K562 (cell line): ENCODE results near the gene SPEG. TPM values are rescaled to one million over a fixed set of nuclear protein-coding genes. Genes with fewer than 3 reads are reported as not detected.

Source experiments
- ATAC-seq: fragments of 200-7000 bp; cut with Tn5 transposase; 3 replicates; pipeline ENCODE4 v1.9.1; 2020; ENCODE audit warnings: moderate library complexity
- BruUV-seq: library from RNA; stranded (reverse); fragments of 400-500 nt; replicated peaks from 2 replicates; lab custom pipeline; 2021; lab: Mats Ljungman, UMichigan
- CTCF ChIA-PET: fragments of 300-600 bp; formaldehyde crosslinking; extraction: SDS; loops from one replicate; lab custom pipeline; 2021; ENCODE audit warnings: low intra/inter-chr PET ratio; lab: Yijun Ruan, JAX
- POLR2A ChIA-PET: fragments of 300-600, 350-650 bp; sonication (Branson Sonifier 250); formaldehyde crosslinking; extraction: SDS; loops from one replicate; lab custom pipeline; 2021; ENCODE audit warnings: antibody characterized with exemption, inconsistent platforms; lab: Yijun Ruan, JAX
- DNase-seq, 4 experiments: peaks; one replicate each; pipeline versions ENCODE4 v3.0.0 to v3.0.0-alpha.2; 2011 to 2018; ENCODE audit warnings: low spot score in 3 of 4, mixed read lengths in 3 of 4; ENCODE audit errors: extremely low read depth in 1 of 4
- FAIRE-seq: peaks from 2 replicates; lab custom pipeline; 2011; peaks lifted over from hg19 to GRCh38; lab: Jason Lieb, UNC
- H2AFZ ChIP-seq: 2 replicates; pipeline ENCODE4 v1.6.0; 2011; ENCODE audit warnings: low read depth, low read length, control low read depth, inconsistent platforms
- H3K27ac ChIP-seq: fragments of 200-600 bp; 3 replicates; pipeline ENCODE4 v1.8.0; 2011; ENCODE audit warnings: low read depth, mild to moderate bottlenecking, control low read depth, inconsistent platforms, low read length, moderate library complexity, mixed read lengths; ENCODE audit errors: extremely low read depth
- H3K27me3 ChIP-seq, 2 experiments: fragments of 300-600 bp in 1 of 2; 2 replicates in 1 of 2; 3 replicates in 1 of 2; pipeline versions ENCODE4 v1.6.0 to v1.8.0; 2011; ENCODE audit warnings: inconsistent platforms in 2 of 2, low read length in 2 of 2, mild to moderate bottlenecking in 1 of 2, mixed read lengths in 1 of 2, moderate library complexity in 1 of 2; ENCODE audit not compliant: control insufficient read depth in 2 of 2, insufficient read depth in 2 of 2
- H3K36me3 ChIP-seq: fragments of 300-600 bp; 3 replicates; pipeline ENCODE4 v1.8.0; 2011; ENCODE audit warnings: mild to moderate bottlenecking, low read length, inconsistent platforms; ENCODE audit not compliant: control insufficient read depth, insufficient read depth
- H3K4me1 ChIP-seq, 2 experiments: fragments of 200-600 bp in 1 of 2; replicated peaks in 1 of 2; 2 replicates in 1 of 2; 3 replicates in 1 of 2; pipeline versions ENCODE4 v1.5.1 to v1.8.0; 2011; ENCODE audit warnings: inconsistent platforms in 2 of 2, low read length in 2 of 2, mild to moderate bottlenecking in 1 of 2, mixed read lengths in 1 of 2, moderate library complexity in 1 of 2; ENCODE audit not compliant: control insufficient read depth in 2 of 2, insufficient read depth in 2 of 2
- H3K4me2 ChIP-seq: 2 replicates; pipeline ENCODE4 v1.6.1; 2011; ENCODE audit warnings: low read length, control low read depth, inconsistent platforms, mixed read lengths; ENCODE audit not compliant: insufficient read depth
- H3K4me3 ChIP-seq: fragments of 200-600 bp; sonication (generic), shearing (Covaris generic); 2 replicates; pipeline ENCODE4 v1.5.1; 2016; ENCODE audit warnings: control low read depth, inconsistent platforms
- H3K79me2 ChIP-seq: fragments of 200-600 bp; 3 replicates; pipeline ENCODE4 v1.8.0; 2011; ENCODE audit warnings: low read length, inconsistent platforms; ENCODE audit not compliant: control insufficient read depth, insufficient read depth
- H3K9ac ChIP-seq, 2 experiments: 2 replicates each; pipeline versions ENCODE4 v1.6.0 to v1.6.1; 2011; ENCODE audit warnings: low read depth in 2 of 2, low read length in 2 of 2, control low read depth in 1 of 2, inconsistent platforms in 1 of 2, mild to moderate bottlenecking in 1 of 2, mixed read lengths in 1 of 2; ENCODE audit not compliant: insufficient read depth in 1 of 2
- H3K9me1 ChIP-seq: one replicate; pipeline ENCODE4 v1.6.0; 2011; ENCODE audit warnings: inconsistent platforms, mild to moderate bottlenecking, low read length, moderate library complexity; ENCODE audit not compliant: control insufficient read depth, insufficient read depth
- H3K9me3 ChIP-seq: replicated peaks from 2 replicates; pipeline ENCODE4 v1.5.1; 2011; ENCODE audit warnings: low read depth, low read length, inconsistent platforms; ENCODE audit not compliant: control insufficient read depth, insufficient read depth
- H4K20me1 ChIP-seq: replicated peaks from 2 replicates; pipeline ENCODE4 v1.6.1; 2011; ENCODE audit warnings: low read length, inconsistent platforms, mixed read lengths; ENCODE audit not compliant: control insufficient read depth, insufficient read depth
- HDAC1 ChIP-seq, 2 experiments: fragments of 450-650 bp; IDR thresholded peaks; 2 replicates each; pipeline ENCODE4 v1.6.1; 2016 to 2017; ENCODE audit warnings: inconsistent platforms in 1 of 2, mild to moderate bottlenecking in 1 of 2, moderate library complexity in 1 of 2
- RB1 ChIP-seq: fragments of 450-650 bp; IDR thresholded peaks from 2 replicates; pipeline ENCODE4 v1.6.1; 2017; ENCODE audit warnings: low read depth, mild to moderate bottlenecking
- SMARCA4 ChIP-seq: fragments of 450-650 bp; IDR thresholded peaks from 2 replicates; pipeline ENCODE4 v1.6.1; 2016
- SRF ChIP-seq, 2 experiments: fragments of 250-450, 450-650 bp in 1 of 2; sonication (Bioruptor Pico) in 1 of 2; sonication (generic) in 1 of 2; formaldehyde crosslinking; IDR thresholded peaks; 2 replicates each; pipeline versions ENCODE4 v1.5.0 to v1.5.1; 2020 to 2022; ENCODE audit warnings: mild to moderate bottlenecking in 1 of 2, missing genetic modification reagents in 1 of 2
- TBP ChIP-seq: optimal IDR thresholded peaks from 2 replicates; pipeline ENCODE3; 2011; ENCODE audit warnings: low read depth, low read length, improper control_type of control experiment
- ZNF699 ChIP-seq: fragments of 250-450 bp; sonication (Bioruptor Pico); IDR thresholded peaks from 2 replicates; pipeline ENCODE4 v1.8.0; 2021; ENCODE audit warnings: mild to moderate bottlenecking, moderate library complexity; ENCODE audit not compliant: insufficient replicate concordance
- WGBS: fragments of 100-300 bp; shearing (Covaris generic); methylation state at CpG from one replicate; pipeline ENCODE4 v1.1.6; 2016; ENCODE audit warnings: low coverage, mixed read lengths; ENCODE audit not compliant: insufficient coverage; ENCODE audit errors: missing lambda C conversion rate; 5-methylcytosine and 5-hydroxymethylcytosine counted together
- in situ Hi-C: fragments of 300-500 bp; cut with MboI; formaldehyde crosslinking; loops from 4 replicates; pipeline ENCODE4 v1.15.0; 2018; ENCODE audit warnings: inconsistent platforms, mixed read lengths
- intact Hi-C: fragments of 100-400 bp; cut with micrococcal nuclease; formaldehyde crosslinking; loops from 2 replicates; pipeline ENCODE4 v1.14.2; 2022
- polyA plus RNA-seq, 8 experiments: library from polyadenylated mRNA; depleted of rRNA in 4 of 8; stranded (reverse) in 5 of 8; unstranded in 3 of 8; fragments of >200 nt; fragmentation: Nextera tagmentation in 2 of 8; fragmentation: Illumina TruSeq in 1 of 8; extraction: Ambion mirVana in 2 of 8; extraction: Trizol in 1 of 8; gene quantifications; 2 replicates each; pipeline versions ENCODE4 v1.2.1 to v1.2.3, GENCODE V29; 2011 to 2014; ENCODE audit warnings: inconsistent platforms in 1 of 8, missing spikeins in 1 of 8
- total RNA-seq, 7 experiments: library from RNA; depleted of rRNA in 6 of 7; stranded (reverse); fragments of >200 nt in 6 of 7; fragmentation: Illumina TruSeq in 2 of 7; extraction: Trizol in 2 of 7; gene quantifications; 2 replicates each; pipeline versions ENCODE4 v1.2.1 to v1.2.3, GENCODE V29; 2011 to 2021; ENCODE audit warnings: low replicate concordance in 1 of 7
- TF ChIP-seq, protein P1 (sequence below): conservative IDR thresholded peaks from 2 replicates; pipeline ENCODE4 v1.6.1; 2011; ENCODE audit warnings: low read depth, mild to moderate bottlenecking, low read length; ENCODE audit not compliant: control insufficient read depth
- TF ChIP-seq, protein P2 (sequence below): fragments of 250-450 bp; sonication (Bioruptor Pico); IDR thresholded peaks from 2 replicates; pipeline ENCODE4 v1.4.0; 2020
- TF ChIP-seq, protein P3 (sequence below), 2 experiments: fragments of 450-650 bp; formaldehyde crosslinking in 1 of 2; IDR thresholded peaks; 2 replicates each; pipeline versions ENCODE4 v1.4.0 to v1.6.1; 2014 to 2020; ENCODE audit warnings: mild to moderate bottlenecking in 2 of 2, borderline replicate concordance in 1 of 2, low read depth in 1 of 2

The SPEG gene
- total and polyA plus RNA-seq, 9 of the 15 experiments (the other 6 are each of a cell fraction or from before 2014, with no cell fraction given) = 0.49 to 8.7 (median 3.0) TPM

DNA sequence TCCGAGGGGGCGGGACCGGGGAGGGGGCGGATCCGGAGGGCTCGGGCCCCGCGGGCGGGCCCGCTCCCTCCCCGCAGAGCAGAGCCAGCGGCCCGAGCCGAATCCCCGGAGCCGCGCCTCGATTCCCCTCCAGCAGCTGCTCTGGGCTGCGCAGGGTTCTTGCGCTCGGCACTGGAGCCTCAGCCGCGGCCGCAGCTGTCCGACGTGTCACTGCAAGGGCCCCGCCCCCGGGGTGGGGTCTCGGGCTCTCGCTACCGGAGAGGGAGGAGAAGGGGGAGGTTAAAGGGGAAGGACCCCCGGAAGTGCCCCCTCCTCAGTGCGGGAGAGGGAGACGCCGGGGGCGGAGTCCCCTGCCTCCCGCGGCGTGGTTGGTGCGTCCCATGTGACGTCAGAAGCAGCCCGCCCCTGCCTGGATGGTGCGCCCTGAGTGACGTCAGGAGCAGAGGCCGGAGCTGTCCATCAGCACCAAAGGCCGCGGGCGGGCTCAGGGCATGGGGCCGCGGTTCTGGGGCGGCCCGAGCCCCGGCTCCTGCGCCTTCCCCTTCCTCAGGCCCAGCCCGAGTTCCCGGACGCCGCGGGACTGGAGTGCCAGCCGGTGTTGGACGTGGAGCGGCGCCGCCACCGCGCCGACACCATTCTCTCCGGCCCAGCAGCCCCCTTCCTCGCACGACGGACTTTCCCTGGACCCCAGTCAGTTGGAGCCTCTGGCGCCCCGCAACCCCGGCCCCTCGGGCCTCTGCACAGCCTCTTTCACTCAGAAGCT, 109.1 kb downstream of the SPEG start, which contains the start of the genes CHPF and TMEM198:
TSS of gene CHPF (minus strand) at position 214 of the 763 bp plus-strand sequence. CDS start 271 bp downstream, outside the sequence.
TSS of gene TMEM198 (plus strand) at position 433 of the 763 bp plus-strand sequence. CDS start 700 bp downstream, outside the sequence.
- peak within 1 kb of the TSS; percentile 55; the same call in 1 of the 2 replicates for H2AFZ ChIP-seq
- intact Hi-C loops (loop anchor here (2.0 to 5.0 kb wide), 3 partner anchors 27 to 183 kb away; partner anchors contain the start of genes OBSL1 and SLC4A3), in situ Hi-C loops (loop anchor here (5.0 to 10.0 kb wide), 2 partner anchors 99 to 151 kb away; no protein-coding TSS in a partner anchor)
- peaks cover 17% of the 10 kb centered on the region for H3K79me2 ChIP-seq
- H3K4me3 ChIP-seq = peak within 1 kb of the TSS; percentile 83
- peaks cover 26% of the 10 kb centered on the region; the same call in 2 of the 3 replicates for H3K36me3 ChIP-seq
- peak within 1 kb of the TSS; percentile 64 to 94 for H3K9ac ChIP-seq
- peaks cover 10% of the 10 kb centered on the region; the same call in 1 of the 2 replicates for H4K20me1 ChIP-seq
- H3K9me1 ChIP-seq = no peaks in the 10 kb centered on the region
- peak within 1 kb of the TSS; percentile 74 for H3K27ac ChIP-seq
- no TSS peak for BruUV-seq
- peak within 1 kb of the TSS; percentile 75 for H3K4me2 ChIP-seq
- no peaks in the 10 kb centered on the region for H3K9me3 ChIP-seq
- H3K4me1 ChIP-seq = peaks cover 0 to 53% of the 10 kb centered on the region in 2 experiments; a peak in 3 of 5 replicates
- CTCF ChIA-PET = interaction anchor here (0.7 to 3.8 kb wide), 3 partner anchors 99 to 146 kb away, joined by 3 to 80 read pairs (median 22); no protein-coding TSS in a partner anchor
- no peaks in the 10 kb centered on the region for H3K27me3 ChIP-seq
- peak; percentile 92 to 98 (median 94) for DNase-seq
- ATAC-seq = peak; percentile 89
- WGBS = 1% methylated on average over 20 of the region's 75 CpGs
- peak; percentile 90 for FAIRE-seq
- POLR2A ChIA-PET = no interaction called here
- TF ChIP-seq, protein P1, sequence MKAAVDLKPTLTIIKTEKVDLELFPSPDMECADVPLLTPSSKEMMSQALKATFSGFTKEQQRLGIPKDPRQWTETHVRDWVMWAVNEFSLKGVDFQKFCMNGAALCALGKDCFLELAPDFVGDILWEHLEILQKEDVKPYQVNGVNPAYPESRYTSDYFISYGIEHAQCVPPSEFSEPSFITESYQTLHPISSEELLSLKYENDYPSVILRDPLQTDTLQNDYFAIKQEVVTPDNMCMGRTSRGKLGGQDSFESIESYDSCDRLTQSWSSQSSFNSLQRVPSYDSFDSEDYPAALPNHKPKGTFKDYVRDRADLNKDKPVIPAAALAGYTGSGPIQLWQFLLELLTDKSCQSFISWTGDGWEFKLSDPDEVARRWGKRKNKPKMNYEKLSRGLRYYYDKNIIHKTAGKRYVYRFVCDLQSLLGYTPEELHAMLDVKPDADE = 0 out of 2 replicates have a peak, but pooled peaks have one; percentile 10
- TF ChIP-seq HDAC1 (IDR thresholded peaks at IDR 0.05) (0 out of 4 replicates have a peak, but pooled peaks of 1 of the 2 experiments have one; percentile 24), SRF (CRISPR knock-in tag; IDR thresholded peaks at IDR 0.05) (peak in 1 of 2 experiments; percentile 78; a peak in 2 of 4 replicates), ZNF699 (CRISPR knock-in tag) (no peak), TBP (peak; percentile 44), RB1 (peak; percentile 42; the same call in 1 of the 2 replicates), SMARCA4 (no peak)
- TF ChIP-seq, protein P2, sequence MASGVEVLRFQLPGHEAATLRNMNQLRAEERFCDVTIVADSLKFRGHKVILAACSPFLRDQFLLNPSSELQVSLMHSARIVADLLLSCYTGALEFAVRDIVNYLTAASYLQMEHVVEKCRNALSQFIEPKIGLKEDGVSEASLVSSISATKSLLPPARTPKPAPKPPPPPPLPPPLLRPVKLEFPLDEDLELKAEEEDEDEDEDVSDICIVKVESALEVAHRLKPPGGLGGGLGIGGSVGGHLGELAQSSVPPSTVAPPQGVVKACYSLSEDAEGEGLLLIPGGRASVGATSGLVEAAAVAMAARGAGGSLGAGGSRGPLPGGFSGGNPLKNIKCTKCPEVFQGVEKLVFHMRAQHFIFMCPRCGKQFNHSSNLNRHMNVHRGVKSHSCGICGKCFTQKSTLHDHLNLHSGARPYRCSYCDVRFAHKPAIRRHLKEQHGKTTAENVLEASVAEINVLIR (CRISPR knock-in tag) = peak; percentile 91
- TF ChIP-seq, protein P3, sequence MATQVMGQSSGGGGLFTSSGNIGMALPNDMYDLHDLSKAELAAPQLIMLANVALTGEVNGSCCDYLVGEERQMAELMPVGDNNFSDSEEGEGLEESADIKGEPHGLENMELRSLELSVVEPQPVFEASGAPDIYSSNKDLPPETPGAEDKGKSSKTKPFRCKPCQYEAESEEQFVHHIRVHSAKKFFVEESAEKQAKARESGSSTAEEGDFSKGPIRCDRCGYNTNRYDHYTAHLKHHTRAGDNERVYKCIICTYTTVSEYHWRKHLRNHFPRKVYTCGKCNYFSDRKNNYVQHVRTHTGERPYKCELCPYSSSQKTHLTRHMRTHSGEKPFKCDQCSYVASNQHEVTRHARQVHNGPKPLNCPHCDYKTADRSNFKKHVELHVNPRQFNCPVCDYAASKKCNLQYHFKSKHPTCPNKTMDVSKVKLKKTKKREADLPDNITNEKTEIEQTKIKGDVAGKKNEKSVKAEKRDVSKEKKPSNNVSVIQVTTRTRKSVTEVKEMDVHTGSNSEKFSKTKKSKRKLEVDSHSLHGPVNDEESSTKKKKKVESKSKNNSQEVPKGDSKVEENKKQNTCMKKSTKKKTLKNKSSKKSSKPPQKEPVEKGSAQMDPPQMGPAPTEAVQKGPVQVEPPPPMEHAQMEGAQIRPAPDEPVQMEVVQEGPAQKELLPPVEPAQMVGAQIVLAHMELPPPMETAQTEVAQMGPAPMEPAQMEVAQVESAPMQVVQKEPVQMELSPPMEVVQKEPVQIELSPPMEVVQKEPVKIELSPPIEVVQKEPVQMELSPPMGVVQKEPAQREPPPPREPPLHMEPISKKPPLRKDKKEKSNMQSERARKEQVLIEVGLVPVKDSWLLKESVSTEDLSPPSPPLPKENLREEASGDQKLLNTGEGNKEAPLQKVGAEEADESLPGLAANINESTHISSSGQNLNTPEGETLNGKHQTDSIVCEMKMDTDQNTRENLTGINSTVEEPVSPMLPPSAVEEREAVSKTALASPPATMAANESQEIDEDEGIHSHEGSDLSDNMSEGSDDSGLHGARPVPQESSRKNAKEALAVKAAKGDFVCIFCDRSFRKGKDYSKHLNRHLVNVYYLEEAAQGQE (IDR thresholded peaks at IDR 0.05; ENCODE audit: borderline replicate concordance) = peak; percentile 99
- TF ChIP-seq, protein P3 (CRISPR knock-in tag; IDR thresholded peaks at IDR 0.05; ENCODE audit: low read depth) = peak; percentile 99
